ENCODE measurements around the gene PAPSS1. TPM values are rescaled to one million over a fixed set of nuclear protein-coding genes. Genes with fewer than 3 reads are reported as not detected.

The PAPSS1 gene
- total and polyA plus RNA-seq, 10 of the 15 experiments (the other 5 are each of a cell fraction or from before 2014, with no cell fraction given) = 22.6 to 73.0 (median 30.6) TPM

GRCh38 chr4:107710493-107711459, 9.3 kb downstream of the PAPSS1 start:
- ATAC-seq = no peak
- Histone ChIP-seq H3K27ac (ENCODE audit: control insufficient read depth, insufficient read depth) (no peak overlapping the region), H3K4me1 (ENCODE audit: control insufficient read depth, insufficient read depth, low read length) (no peaks in the 10 kb centered on the region), H4K20me1 (ENCODE audit: control insufficient read depth, insufficient read depth) (no peaks in the 10 kb centered on the region), H3K4me3 (no peak overlapping the region), H3K79me2 (ENCODE audit: control insufficient read depth, insufficient read depth, low read length) (no peaks in the 10 kb centered on the region; the same call in 1 of the 2 replicates), H3K27me3 (replicated peaks in 1 of 2; ENCODE audit: control insufficient read depth in 2 of 2, insufficient read depth in 2 of 2, low read length in 1 of 2) (no peaks in the 10 kb centered on the region), H3K36me3 (ENCODE audit: control insufficient read depth in 2 of 2, insufficient read depth in 2 of 2, low read length in 1 of 2) (no peaks in the 10 kb centered on the region), H2AFZ (ENCODE audit: control insufficient read depth, low read depth, low read length) (no peak overlapping the region), H3K9me3 (replicated peaks; ENCODE audit: control insufficient read depth, insufficient read depth, low read length) (peaks cover 13% of the 10 kb centered on the region; the same call in 2 of the 3 replicates), H3K9ac (ENCODE audit: control insufficient read depth, insufficient read depth, low read length) (no peak overlapping the region), H3K4me2 (ENCODE audit: control insufficient read depth, insufficient read depth) (no peak overlapping the region)
- DNase-seq (ENCODE audit: low read depth, low spot score) = no peak
- ChIA-PET SMC1A (ENCODE audit: uncharacterized antibody, unreplicated experiment) (interaction anchor here (1.7 kb wide), 1 partner anchor 10 kb away, joined by 5 read pairs; no protein-coding TSS in a partner anchor), CTCF (no interaction called here), POLR2A (no interaction called here), RAD21 (ENCODE audit: unreplicated experiment) (no interaction called here)
- in situ Hi-C loops (cut with MboI) = loop anchor here (25.0 kb wide), 1 partner anchor 452 kb away; the partner anchor contains the start of gene LEF1
- TF ChIP-seq PAX8 (IDR thresholded peaks at IDR 0.05) (no peak), NFYA (IDR thresholded peaks at IDR 0.05; ENCODE audit: borderline replicate concordance, low read depth, low read length) (no peak), HCFC1 (IDR thresholded peaks at IDR 0.05; ENCODE audit: low read length) (no peak), POLR2A (IDR thresholded peaks at IDR 0.05; ENCODE audit: low read depth, low read length) (no peak), ZBTB33 (IDR thresholded peaks at IDR 0.05) (no peak), GATAD2B (conservative IDR thresholded peaks at IDR 0.05; ENCODE audit: low read depth) (no peak), IRF3 (IDR thresholded peaks at IDR 0.05) (no peak), RCOR1 (conservative IDR thresholded peaks at IDR 0.05; ENCODE audit: low read depth, low read length) (no peak), NRF1 (conservative IDR thresholded peaks at IDR 0.05; ENCODE audit: low read depth, low read length) (no peak), EZH2 (IDR thresholded peaks at IDR 0.05; ENCODE audit: borderline replicate concordance, control insufficient read depth, low read depth, low read length) (no peak), IKZF2 (IDR thresholded peaks at IDR 0.05) (no peak)
- TF ChIP-seq, protein P1, sequence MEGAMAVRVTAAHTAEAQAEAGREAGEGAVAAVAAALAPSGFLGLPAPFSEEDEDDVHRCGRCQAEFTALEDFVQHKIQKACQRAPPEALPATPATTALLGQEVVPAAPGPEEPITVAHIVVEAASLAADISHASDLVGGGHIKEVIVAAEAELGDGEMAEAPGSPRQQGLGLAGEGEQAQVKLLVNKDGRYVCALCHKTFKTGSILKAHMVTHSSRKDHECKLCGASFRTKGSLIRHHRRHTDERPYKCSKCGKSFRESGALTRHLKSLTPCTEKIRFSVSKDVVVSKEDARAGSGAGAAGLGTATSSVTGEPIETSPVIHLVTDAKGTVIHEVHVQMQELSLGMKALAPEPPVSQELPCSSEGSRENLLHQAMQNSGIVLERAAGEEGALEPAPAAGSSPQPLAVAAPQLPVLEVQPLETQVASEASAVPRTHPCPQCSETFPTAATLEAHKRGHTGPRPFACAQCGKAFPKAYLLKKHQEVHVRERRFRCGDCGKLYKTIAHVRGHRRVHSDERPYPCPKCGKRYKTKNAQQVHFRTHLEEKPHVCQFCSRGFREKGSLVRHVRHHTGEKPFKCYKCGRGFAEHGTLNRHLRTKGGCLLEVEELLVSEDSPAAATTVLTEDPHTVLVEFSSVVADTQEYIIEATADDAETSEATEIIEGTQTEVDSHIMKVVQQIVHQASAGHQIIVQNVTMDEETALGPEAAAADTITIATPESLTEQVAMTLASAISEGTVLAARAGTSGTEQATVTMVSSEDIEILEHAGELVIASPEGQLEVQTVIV (IDR thresholded peaks at IDR 0.05; ENCODE audit: borderline replicate concordance, partially characterized antibody) = no peak
- WGBS (ENCODE audit: insufficient coverage, insufficient replicate concordance, low lambda C conversion rate, missing lambda C conversion rate) = 94% methylated on average over 10 of the region's 10 CpGs
- no TSS peak for BruUV-seq (replicated peaks)
- intact Hi-C loops (cut with micrococcal nuclease; ENCODE audit: unreplicated experiment) = no loop called here
- no peak for FAIRE-seq
